C1 segment of cervical spinal cord (tissue), 14 donors: Measurements from ENCODE around the gene APBB2.

Experiments
- DNase-seq, 14 donors: peaks; one replicate each; lab custom pipeline; 2025; lab: John Stamatoyannopoulos, UW

APBB2 gene

GRCh38 chr4:41216294-41217019, 2.1 kb upstream of the APBB2 start:
- DNase-seq = peak in 9 of 14 donors; percentile 31 to 77 (median 50)

GRCh38 chr4:41215969-41216293, 1.6 kb upstream of the APBB2 start:
- no peak for DNase-seq

GRCh38 chr4:41215155-41215554, 813 bp upstream of the APBB2 start:
- DNase-seq = peak in 2 of 14 donors; percentile 18

GRCh38 chr4:41214825-41215146, 444 bp upstream of the APBB2 start:
- no peak for DNase-seq

GRCh38 chr4:41213625-41214135, 662 bp downstream of the APBB2 start:
- DNase-seq = peak in 5 of 14 donors; percentile 30 to 67 (median 45)

- DNase-seq = peak in 6 of 14 donors; percentile 5 to 46 (median 29)
Measured at GRCh38 chr4:41212616-41213203, 1.6 kb downstream of the APBB2 start.

GRCh38 chr4:41211951-41212615, 2.3 kb downstream of the APBB2 start:
- no peak for DNase-seq

DNA sequence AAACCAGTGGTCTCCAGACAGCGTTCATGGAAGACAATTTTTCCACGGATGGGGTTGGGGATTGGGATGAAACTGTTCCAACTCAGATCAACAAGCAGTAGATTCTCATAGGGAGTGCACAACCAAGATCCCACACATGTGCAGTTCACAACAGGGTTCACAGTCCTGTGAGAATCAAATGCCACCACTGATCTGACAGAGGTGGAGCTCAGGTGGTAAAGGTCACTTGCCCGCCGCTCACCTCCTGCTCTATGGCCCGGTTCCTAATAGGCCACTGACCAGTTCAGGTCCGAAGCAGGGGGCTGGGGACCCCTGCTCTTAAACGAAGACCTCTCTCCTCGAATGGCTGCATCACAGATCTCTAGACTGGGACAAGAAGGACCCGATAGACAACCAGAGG, 4.4 kb downstream of the APBB2 start:
- DNase-seq = no peak

DNA sequence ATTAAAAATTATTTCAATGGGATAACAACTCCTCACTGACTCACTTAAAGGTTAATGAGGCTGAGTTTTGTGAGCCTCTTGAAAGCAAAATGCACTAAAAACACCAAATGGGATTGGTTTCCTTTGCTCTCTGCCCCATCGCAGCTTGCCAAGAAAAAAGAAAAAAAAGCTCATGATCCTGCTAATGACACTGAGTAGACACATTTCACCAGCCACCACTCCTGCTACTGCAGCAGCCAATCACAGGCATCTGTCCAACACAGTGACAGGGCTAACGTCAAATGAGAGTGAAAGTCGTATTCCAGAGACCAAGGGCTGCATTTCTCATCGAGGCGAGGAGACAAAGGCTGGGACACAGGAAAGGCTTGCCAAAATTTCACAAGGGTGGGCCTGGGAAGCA, 5.2 kb downstream of the APBB2 start:
- DNase-seq = peak in 1 of 14 donors; percentile 6

DNA sequence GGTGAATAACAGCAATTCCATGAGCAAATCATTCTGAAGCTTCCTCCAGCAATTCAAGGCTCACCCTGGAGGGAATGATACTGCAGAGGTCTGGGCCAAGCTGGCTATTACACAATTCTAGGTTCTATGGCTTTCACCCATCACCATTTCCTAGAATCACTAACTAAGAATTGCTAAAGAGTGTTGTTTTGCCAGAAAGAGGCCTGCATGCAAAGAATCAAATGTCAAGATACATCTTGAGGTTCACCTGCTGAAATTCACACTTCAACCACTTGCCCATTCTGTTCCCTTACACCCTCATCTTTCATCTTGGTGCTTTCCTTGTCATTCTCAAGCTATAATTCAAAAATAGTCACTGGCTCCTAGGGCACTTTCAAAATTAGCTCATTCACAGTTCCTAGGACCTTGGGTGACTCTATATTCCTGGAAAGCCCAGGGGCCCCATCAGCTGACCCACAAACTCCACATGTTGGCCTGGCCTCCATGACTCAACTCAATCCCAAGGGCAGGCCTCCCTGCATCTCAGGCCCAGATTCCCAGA, 7.0 kb downstream of the APBB2 start:
- DNase-seq = no peak

DNA sequence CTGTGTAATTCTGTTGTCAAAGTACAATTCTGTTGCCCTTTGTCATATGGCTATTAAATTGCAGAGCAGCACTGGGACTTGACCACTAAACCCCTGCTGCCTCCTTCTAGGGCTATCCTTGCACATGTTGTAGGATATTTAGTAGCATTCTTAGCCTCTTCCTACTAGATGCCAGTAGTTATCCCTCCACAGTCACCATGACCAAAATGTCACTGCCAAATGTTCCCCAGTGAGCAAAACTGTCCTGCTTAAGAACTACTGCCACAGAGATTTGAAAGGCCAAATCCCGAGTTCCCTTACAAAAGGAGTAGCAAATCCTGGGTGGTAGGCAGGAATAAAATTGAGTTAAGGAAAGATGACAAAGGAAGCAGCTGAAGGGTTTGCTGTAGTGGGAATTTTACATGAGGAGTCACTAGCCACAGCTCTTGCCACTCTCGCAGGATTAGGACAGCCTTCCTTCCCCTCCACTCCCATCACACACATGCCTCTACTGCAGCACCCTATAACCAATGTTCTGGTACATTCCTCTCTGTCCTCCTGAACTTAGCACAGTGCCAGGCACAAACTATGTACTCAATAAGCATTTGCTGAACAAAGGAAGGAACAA, 8.4 kb downstream of the APBB2 start:
- no peak for DNase-seq

GRCh38 chr4:41205130-41205529, 9.2 kb downstream of the APBB2 start:
- no peak for DNase-seq

- no peak for DNase-seq
Measured at GRCh38 chr4:41204400-41204978, 9.9 kb downstream of the APBB2 start.

DNA sequence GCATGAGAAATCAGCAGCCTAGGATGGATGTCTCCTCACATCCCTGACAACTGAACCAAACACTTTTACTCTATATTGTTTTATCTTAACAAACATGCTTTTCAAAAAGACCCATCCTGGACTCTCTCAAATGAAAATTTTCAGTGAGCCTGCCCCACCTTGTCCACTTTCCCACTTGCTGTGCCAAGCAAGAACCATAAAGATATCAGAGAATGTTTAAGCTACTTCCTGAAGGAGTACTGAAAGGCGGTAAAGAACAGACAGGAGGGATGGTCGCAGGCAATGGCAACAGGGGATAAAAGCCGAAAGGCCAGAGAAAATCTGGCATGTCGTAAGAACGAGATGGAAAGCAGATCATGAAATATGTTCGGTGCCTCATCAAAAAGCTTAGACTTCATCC, 10.5 kb downstream of the APBB2 start:
- no peak for DNase-seq

GRCh38 chr4:41202820-41203568, 11.3 kb downstream of the APBB2 start:
- no peak for DNase-seq

DNA sequence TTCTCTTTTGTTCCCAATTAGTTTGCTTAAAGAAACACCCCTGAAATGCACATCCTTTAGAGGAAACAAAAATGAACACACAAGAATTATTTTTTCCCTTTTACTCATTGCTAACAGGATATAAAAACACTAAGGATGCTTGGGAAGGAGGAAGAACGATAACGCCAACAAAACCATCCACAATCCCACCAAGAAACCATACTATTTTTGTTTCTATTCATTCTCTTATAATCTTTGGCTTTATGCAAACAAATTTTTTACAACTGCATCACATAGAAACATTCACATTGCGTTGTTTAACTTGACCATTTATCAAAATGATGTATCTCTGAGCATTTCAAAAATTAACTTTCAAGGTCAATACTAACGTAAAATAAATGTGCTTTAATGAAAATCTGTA, 12.0 kb downstream of the APBB2 start:
- DNase-seq = no peak

- no peak for DNase-seq
Measured at GRCh38 chr4:41200486-41201017, 13.8 kb downstream of the APBB2 start.

GRCh38 chr4:41199788-41200187, 14.6 kb downstream of the APBB2 start:
- no peak for DNase-seq

DNA sequence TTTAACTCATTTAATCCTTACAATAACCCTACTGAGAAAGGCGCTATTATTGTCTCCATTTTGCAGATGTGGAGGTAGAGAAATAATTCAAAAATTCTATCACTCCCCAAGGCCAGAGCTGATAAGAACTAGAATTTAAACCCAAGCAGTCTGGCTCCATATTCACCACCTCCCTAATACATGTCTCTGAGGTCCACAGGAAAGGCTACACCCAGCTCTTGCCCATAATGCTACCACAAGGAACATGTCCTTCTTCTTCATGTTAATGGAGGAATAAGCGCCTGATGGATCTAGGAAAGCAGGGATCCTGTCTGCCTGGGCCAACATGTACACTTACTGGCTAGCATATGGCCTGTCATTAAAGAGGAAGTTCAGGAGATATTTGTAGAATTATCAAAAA, 16.3 kb downstream of the APBB2 start:
- DNase-seq = no peak

DNA sequence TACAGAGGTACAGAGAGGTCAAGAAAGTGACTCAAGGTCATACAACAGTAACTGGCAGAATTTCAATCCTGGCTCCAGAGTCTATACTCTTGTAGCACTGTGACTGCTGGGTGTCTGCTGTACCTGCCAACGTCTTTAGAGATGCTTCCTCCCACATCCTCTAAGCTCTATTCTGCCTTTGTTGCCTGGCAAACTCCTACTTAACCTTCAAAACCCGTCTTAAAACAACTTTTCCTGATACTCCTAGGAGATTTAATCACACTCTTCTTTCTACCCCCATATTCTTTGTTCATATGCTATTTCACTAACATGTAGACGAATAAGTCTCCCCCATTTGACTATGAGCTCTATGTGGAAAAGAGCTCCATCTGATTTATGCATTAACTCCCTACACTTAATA, 16.8 kb downstream of the APBB2 start:
- DNase-seq = no peak
